Suppressor macrophage treated with lipopolysaccharide for 4 hours (primary cell): Measurements from ENCODE around the gene PUS1.
"Not testable (repeated sequence)": the region's sequence is repeated elsewhere in the genome, so short reads cannot be mapped to it uniquely, and the experiment has no call there.

ENCODE experiments used
- DNase-seq: peaks from one replicate; pipeline ENCODE4 v3.0.0-alpha.2; 2020

Gene PUS1

GRCh38 chr12:131941116-131941986 lies 12.3 kb downstream of the PUS1 start:
- no peak for DNase-seq

- DNase-seq: no peak
Measured at GRCh38 chr12:131941987-131942341, 12.9 kb downstream of the PUS1 start.

- DNase-seq: no peak
Measured at GRCh38 chr12:131942671-131943070, 13.6 kb downstream of the PUS1 start.

- no peak for DNase-seq
Measured at GRCh38 chr12:131943389-131943788, 14.3 kb downstream of the PUS1 start.

GRCh38 chr12:131943876-131944275 lies 14.8 kb downstream of the PUS1 start:
- DNase-seq: no peak

GRCh38 chr12:131944601-131945251 lies 15.7 kb downstream of the PUS1 start:
- DNase-seq: no peak

- no peak for DNase-seq
Measured at GRCh38 chr12:131946757-131947156, 17.7 kb downstream of the PUS1 start.

GRCh38 chr12:131947482-131948027 lies 18.5 kb downstream of the PUS1 start:
- no peak for DNase-seq

GRCh38 chr12:131948166-131948712 lies 19.2 kb downstream of the PUS1 start:
- DNase-seq: no peak

GRCh38 chr12:131948713-131949430 lies 19.8 kb downstream of the PUS1 start:
- not testable (repeated sequence) for DNase-seq

- peak; percentile 99 for DNase-seq
Measured at GRCh38 chr12:131949431-131950181, 20.5 kb downstream of the PUS1 start, which contains the start of gene EP400. EP400 (plus strand) TSS chr12:131949942; CDS start chr12:131960620, 10,678 bp downstream.

- peak; percentile 19 for DNase-seq
Measured at GRCh38 chr12:131950182-131950913, 21.3 kb downstream of the PUS1 start.

GRCh38 chr12:131953810-131954209 lies 24.7 kb downstream of the PUS1 start:
- not testable (repeated sequence) for DNase-seq

GRCh38 chr12:131954460-131954859 lies 25.4 kb downstream of the PUS1 start:
- DNase-seq: not testable (repeated sequence)

- DNase-seq: no peak
Measured at GRCh38 chr12:131959116-131959515, 30.0 kb downstream of the PUS1 start.

- no peak for DNase-seq
Measured at GRCh38 chr12:131959641-131960589, 30.8 kb downstream of the PUS1 start.

GRCh38 chr12:131960590-131961325 lies 31.7 kb downstream of the PUS1 start:
- DNase-seq: not testable (repeated sequence)

- DNase-seq: not testable (repeated sequence)
Measured at GRCh38 chr12:131961328-131961727, 32.3 kb downstream of the PUS1 start.

- no peak for DNase-seq
Measured at GRCh38 chr12:131962069-131962468, 33.0 kb downstream of the PUS1 start.
